C1 segment of cervical spinal cord (tissue), 14 donors: ENCODE results near the gene POLR3GL.

Experiments used
- DNase-seq, 14 donors: peaks; one replicate each; lab custom pipeline; 2025; lab: John Stamatoyannopoulos, UW

POLR3GL gene

DNA sequence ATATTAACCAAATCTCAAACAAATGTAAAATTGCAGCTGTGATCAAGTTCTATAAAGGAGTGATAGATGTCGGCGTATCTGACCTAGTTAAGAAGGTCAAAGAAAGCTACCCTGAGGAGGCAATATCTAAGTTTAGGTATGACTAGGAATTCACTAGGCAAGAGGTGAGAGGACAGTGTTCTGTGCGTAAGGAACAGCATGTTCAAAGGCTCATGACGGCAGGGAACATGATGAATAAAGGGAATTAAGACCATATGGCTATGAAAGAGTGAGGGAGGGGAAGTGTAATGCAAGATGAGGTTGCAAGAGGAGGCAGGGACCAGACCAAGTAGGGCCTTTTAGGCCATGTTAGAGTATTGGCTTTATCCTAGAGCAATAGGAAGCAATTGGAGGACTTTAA is 15.3 kb upstream of the POLR3GL start:
- DNase-seq: no peak

- DNase-seq: no peak
These were observed 13.0 kb upstream of the POLR3GL start for GRCh38 chr1:145951526-145951925.

- no peak for DNase-seq
These were observed 11.6 kb upstream of the POLR3GL start for GRCh38 chr1:145952903-145953302.

- no peak for DNase-seq
These were observed 10.6 kb upstream of the POLR3GL start for GRCh38 chr1:145953861-145954260.

DNA sequence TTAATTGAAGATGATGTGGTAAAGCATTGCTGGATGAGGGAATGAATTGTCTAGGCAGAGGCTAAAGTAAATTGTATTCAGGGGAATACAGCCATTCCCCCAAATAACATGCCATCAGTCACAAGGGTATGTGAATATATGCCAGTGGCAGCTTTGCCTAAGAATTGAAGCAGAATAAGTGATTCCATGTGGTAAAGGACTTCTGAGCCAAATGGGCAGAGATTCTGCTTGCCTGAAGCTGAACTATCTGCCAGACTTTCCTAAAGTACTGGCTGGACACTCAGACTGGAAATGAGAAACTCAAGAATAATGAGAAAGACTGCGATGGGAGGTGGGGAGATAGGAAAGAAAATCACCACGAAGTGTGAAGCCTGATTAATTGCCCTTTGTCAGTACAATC is 9.1 kb upstream of the POLR3GL start:
- peak in 4 of 14 donors; percentile 2 to 29 (median 11) for DNase-seq

GRCh38 chr1:145956361-145956760 is 8.1 kb upstream of the POLR3GL start:
- no peak for DNase-seq

DNA sequence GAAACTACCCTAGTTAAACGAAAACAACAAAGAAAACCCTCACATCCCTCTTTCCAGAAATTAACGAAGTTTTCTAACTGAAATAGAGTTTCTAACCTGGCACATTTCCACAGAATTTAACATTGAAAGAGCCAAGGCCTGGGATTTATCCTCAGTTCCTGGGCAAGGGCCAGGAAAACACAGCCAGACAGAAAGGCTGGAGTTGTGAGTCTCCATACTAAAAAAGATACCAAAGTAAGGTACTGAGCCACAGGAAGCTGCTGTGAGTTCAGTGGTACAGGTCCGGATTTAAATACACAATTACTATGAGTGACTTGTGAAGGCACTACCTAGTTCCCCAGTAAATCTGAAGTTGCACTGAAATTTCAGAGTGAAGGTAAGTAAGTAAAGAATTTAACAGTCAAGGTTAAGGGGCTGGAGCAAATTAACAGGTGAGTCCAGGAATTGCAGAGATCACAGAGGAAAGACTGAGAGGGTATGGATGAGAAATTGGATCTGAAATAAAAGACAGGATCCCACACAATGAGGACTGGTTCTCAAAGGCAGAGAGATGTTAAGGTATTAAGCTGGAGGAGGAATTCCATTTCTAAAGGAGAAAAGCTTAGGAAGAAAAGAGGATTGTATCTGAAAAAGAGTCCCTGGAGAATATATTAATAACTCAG is 7.6 kb upstream of the POLR3GL start:
- DNase-seq: peak in 3 of 14 donors; percentile 9 to 38 (median 22)

DNA sequence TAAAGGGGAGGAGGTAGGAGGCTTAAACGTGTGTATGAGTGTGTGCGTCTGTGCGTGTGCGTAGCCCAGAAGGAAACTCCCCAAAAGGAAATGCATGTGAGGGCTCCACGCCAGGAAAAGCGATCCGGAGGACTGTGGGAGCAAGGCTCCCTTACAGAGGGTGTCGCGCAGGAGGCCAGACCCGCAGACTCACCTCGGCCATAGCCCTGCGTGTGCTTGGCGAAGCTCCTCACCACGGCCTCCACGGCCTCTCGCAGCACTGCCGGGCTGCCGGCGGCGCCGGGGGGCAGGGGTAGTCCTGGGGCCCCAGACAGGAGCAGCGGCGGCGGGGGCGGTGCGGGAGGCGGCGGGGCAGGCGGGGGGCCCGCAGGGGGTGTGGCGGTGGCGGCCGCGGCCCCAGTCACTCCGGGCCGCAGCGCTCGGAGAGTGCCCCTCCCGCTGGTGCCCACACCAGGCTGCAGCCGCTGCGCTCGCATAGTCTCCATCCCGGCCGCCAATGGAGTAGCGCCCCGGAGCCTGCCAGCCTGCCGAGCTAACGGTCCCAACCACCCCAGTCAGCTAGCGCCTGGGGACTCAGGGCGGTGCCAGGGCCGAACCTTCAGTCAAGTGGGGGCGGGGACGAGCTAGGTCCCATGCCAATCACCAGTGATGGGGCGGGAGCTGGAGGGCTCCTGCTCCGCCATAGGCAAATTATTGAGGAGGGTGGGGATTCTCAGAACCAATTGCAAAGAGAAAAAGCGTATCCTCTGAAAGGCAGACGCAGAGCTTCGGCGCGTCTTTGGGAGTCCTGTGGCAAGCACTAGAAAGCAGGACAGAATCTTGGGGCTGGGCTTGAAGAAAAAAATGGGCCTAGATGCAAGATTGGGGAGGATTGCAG is 6.8 kb upstream of the POLR3GL start, which contains the start of gene LIX1L:
TSS of gene LIX1L (minus strand) at position 575 of the 877 bp plus-strand sequence. CDS start at position 485, 90 bp downstream.
- peak; percentile 63 to 97 (median 92) for DNase-seq

GRCh38 chr1:145958734-145959133 is 5.8 kb upstream of the POLR3GL start:
- no peak for DNase-seq

- peak in 1 of 14 donors; percentile 34 for DNase-seq
These were observed 5.2 kb upstream of the POLR3GL start for GRCh38 chr1:145959333-145959732.

GRCh38 chr1:145959957-145960467 is 4.5 kb upstream of the POLR3GL start:
- peak in 2 of 14 donors; percentile 35 to 50 for DNase-seq

DNA sequence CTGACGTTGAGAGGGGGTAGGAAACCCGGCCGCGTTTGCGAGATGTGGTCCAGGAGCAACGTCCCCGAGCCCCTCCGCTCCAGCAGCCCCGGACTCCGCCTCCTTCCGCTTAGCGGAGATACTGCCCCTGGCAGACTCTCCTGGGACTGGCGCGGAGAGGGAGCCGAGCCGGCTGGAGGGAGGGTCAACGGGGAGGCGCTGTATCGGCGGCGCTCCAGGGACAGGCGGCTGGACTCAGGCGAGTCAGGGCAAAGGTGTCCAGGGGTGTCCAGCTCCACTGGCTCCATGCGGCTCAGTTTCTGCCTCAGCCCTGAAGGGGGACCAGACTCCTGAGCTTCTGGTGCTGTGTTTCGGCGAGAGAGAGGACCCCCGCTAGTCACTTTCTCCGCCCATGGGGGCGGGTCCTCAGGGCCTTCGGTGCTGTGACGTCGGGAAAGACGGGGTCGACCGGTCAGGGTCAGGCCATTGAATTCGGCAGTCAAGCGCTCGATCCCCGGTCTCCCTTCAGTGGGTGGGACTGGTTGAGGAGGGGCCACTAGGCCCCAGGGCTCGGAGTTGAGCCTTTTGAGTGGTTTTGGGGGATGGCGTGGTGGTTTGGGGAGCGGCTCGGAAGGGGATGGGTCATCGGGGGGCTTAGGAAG is 3.9 kb upstream of the POLR3GL start:
- peak in 12 of 14 donors; percentile 25 to 83 (median 69) for DNase-seq

GRCh38 chr1:145961109-145961424 is 3.4 kb upstream of the POLR3GL start:
- peak in 1 of 14 donors; percentile 53 for DNase-seq

DNA sequence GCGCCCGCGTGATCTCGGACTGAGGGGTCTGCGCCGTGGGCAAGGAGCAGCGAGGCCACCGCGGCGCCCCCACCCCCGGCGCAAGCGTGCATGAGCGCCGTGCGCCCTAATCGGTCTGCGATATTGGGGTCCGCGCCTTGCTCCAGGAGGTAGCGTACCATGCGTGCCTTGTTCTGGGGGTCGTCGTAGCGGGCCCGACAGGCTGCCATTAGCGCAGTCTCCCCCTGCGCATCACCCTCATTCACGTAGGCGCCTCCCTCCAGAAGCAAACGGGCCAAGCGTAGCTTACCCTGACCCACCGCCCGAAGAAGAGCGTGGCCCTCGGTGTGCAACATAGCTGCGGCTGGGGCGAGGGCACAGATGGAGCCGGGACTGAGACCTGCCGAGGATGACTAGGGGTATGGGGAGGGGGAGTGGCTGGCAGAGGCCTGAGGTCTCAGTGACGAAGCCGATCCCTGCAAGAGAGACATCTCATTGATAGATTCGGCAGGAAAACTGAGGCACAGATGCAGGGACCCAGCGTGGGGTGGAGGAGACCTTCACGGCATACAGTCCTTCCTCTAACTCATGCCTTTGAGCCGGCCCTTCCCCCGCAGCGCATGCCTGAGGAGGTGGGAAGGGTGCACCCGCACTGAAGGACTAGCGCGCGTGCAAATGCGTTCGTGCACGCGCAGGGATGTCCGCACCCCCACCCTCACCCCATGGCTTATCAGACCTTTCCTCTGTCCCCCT is 2.9 kb upstream of the POLR3GL start:
- DNase-seq: peak in 8 of 14 donors; percentile 32 to 76 (median 46)

DNA sequence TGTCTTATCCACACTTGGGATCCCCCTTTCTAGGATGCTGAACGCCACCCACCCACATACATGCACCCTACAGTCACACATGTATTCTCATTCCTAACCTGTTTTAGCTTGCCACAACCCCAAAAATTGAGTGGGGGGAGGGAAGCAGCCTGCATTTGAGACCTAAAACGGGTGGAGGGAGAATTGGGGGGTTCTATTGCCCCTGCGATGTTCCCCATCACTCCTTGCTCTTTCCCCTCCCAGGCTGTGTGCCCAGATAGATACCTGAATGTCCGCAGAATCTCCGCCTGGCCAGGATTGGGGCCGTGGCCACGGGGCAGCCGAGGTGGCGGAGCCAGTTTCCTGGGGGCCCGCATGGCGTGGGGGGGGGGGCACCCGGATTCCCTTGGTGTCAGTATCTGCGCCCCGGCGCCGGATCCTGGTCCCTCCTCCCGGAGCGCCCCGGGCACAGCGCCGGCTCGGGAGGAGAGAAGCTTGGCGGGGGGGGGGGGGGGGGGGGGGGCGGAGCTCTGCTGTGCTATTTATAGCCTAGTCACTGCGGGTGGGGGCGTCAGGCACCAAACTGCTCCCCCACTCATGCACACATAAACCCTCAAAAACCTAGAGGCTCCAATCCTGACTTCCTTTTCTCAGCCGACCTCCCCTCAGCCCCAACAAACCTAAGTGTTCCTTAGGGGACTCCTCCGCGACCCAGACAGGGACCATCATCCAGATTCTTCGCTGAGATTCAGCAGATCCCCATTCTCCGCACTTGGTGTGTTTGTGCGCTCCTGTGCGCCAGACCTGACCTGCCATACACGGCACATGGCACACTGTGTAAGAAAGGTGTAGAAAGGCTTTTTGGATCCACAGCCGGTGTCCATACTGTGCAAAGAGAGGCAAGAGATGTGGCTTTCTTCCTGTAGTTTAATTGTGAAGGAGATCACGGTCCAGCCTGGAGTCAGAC is 2.1 kb upstream of the POLR3GL start:
- DNase-seq: peak in 12 of 14 donors; percentile 42 to 88 (median 66)

- DNase-seq: peak in 1 of 14 donors; percentile 81
These were observed 1.0 kb upstream of the POLR3GL start for GRCh38 chr1:145963265-145964019.

GRCh38 chr1:145965119-145965744 is 742 bp downstream of the POLR3GL start:
- DNase-seq: no peak

GRCh38 chr1:145967288-145967687 is 2.8 kb downstream of the POLR3GL start:
- DNase-seq: no peak

- no peak for DNase-seq
These were observed 8.1 kb downstream of the POLR3GL start for GRCh38 chr1:145972580-145972979.
